H1 (cell line): Measurements from ENCODE around the gene PRR23E. TPM values are rescaled to one million over a fixed set of nuclear protein-coding genes. Genes with fewer than 3 reads are reported as not detected.

Source experiments
- CTCF ChIA-PET: fragments of 300-600 bp; sonication (Branson Sonifier 250); formaldehyde crosslinking; loops from one replicate; lab custom pipeline; 2021; ENCODE audit not compliant: partially characterized antibody; lab: Charles Lee
- POLR2A ChIA-PET: fragments of 300-600 bp; sonication (Branson Sonifier 250); formaldehyde crosslinking; loops from one replicate; lab custom pipeline; 2021; ENCODE audit warnings: inconsistent platforms; ENCODE audit not compliant: partially characterized antibody; lab: Charles Lee
- DNase-seq, 2 experiments: peaks; one replicate each; pipeline versions ENCODE4 v3.0.0 to v3.0.0-alpha.2; 2010 to 2022; ENCODE audit warnings: low spot score in 2 of 2, low read depth in 1 of 2, mixed read lengths in 1 of 2
- FAIRE-seq: peaks from 2 replicates; lab custom pipeline; 2011; peaks lifted over from hg19 to GRCh38; lab: Jason Lieb, UNC
- H2AFZ ChIP-seq: 2 replicates; pipeline ENCODE4 v1.8.1; 2012; ENCODE audit warnings: low read length, inconsistent platforms
- H2AK5ac ChIP-seq: 2 replicates; pipeline ENCODE4 v1.6.1; 2013; ENCODE audit warnings: low read depth, low read length
- H2BK120ac ChIP-seq: replicated peaks from 2 replicates; pipeline ENCODE3; 2013; ENCODE audit warnings: low read depth, low read length, inconsistent platforms
- H2BK12ac ChIP-seq: 2 replicates; pipeline ENCODE4 v1.6.1; 2013; ENCODE audit warnings: low read depth, low read length
- H2BK15ac ChIP-seq: 2 replicates; pipeline ENCODE4 v1.6.1; 2013; ENCODE audit warnings: low read length
- H2BK20ac ChIP-seq: 2 replicates; pipeline ENCODE4 v1.6.1; 2013; ENCODE audit warnings: low read length
- H2BK5ac ChIP-seq: 2 replicates; pipeline ENCODE4 v1.6.1; 2013; ENCODE audit warnings: low read depth, low read length
- H3K14ac ChIP-seq: 2 replicates; pipeline ENCODE4 v1.6.1; 2013; ENCODE audit warnings: inconsistent platforms; ENCODE audit not compliant: insufficient read length
- H3K18ac ChIP-seq: 2 replicates; pipeline ENCODE4 v1.6.1; 2013; ENCODE audit warnings: low read length; ENCODE audit errors: extremely low read depth
- H3K23ac ChIP-seq: 2 replicates; pipeline ENCODE4 v1.6.1; 2013; ENCODE audit warnings: inconsistent platforms; ENCODE audit not compliant: insufficient read length
- H3K23me2 ChIP-seq: 2 replicates; pipeline ENCODE4 v1.6.1; 2013; ENCODE audit warnings: low read depth, low read length
- H3K27ac ChIP-seq: 2 replicates; pipeline ENCODE4 v1.6.1; 2011; ENCODE audit warnings: low read depth, low read length, inconsistent platforms
- H3K27me3 ChIP-seq, 4 experiments: replicated peaks in 1 of 4; 1 replicate in 1 of 4; 2 replicates in 3 of 4; pipeline versions ENCODE4 v1.6.1 to v1.8.1; 2011 to 2013; ENCODE audit warnings: low read length in 3 of 4, mild to moderate bottlenecking in 3 of 4, inconsistent platforms in 2 of 4, mixed read lengths in 2 of 4, moderate library complexity in 1 of 4; ENCODE audit not compliant: control insufficient read depth in 3 of 4, insufficient read depth in 3 of 4; ENCODE audit errors: extremely low read depth in 1 of 4
- H3K36me3 ChIP-seq, 4 experiments: 2 replicates each; pipeline versions ENCODE4 v1.6.1 to v1.8.1; 2011 to 2013; ENCODE audit warnings: mild to moderate bottlenecking in 4 of 4, low read length in 3 of 4, moderate library complexity in 2 of 4, control low read depth in 1 of 4, inconsistent platforms in 1 of 4; ENCODE audit not compliant: insufficient read depth in 4 of 4, control insufficient read depth in 2 of 4
- H3K4ac ChIP-seq: replicated peaks from 2 replicates; pipeline ENCODE3; 2013; ENCODE audit warnings: low read length, low read depth, mixed read lengths, inconsistent platforms; ENCODE audit not compliant: insufficient read length
- H3K4me1 ChIP-seq, 4 experiments: replicated peaks in 1 of 4; 1 replicate in 1 of 4; 2 replicates in 3 of 4; pipeline versions ENCODE4 v1.6.1 to v1.8.1; 2011 to 2013; ENCODE audit warnings: low read length in 3 of 4, inconsistent platforms in 2 of 4, mixed read lengths in 1 of 4; ENCODE audit not compliant: insufficient read depth in 4 of 4, control insufficient read depth in 3 of 4
- H3K4me2 ChIP-seq, 2 experiments: 2 replicates each; pipeline versions ENCODE4 v1.6.1 to v1.8.1; 2011 to 2013; ENCODE audit warnings: low read depth in 2 of 2, low read length in 2 of 2, control low read depth in 1 of 2, inconsistent platforms in 1 of 2, mild to moderate bottlenecking in 1 of 2; ENCODE audit not compliant: insufficient read depth in 1 of 2
- H3K4me3 ChIP-seq, 4 experiments: fragments of 200-600, 300-600 bp in 1 of 4; sonication (generic), shearing (Covaris generic), sonication (Bioruptor Twin) in 1 of 4; 2 replicates each; pipeline versions ENCODE4 v1.5.1 to v1.8.1; 2011 to 2016; ENCODE audit warnings: low read length in 4 of 4, low read depth in 3 of 4, control low read depth in 2 of 4, inconsistent platforms in 2 of 4, mild to moderate bottlenecking in 2 of 4, mixed read lengths in 1 of 4, moderate library complexity in 1 of 4; ENCODE audit not compliant: insufficient read depth in 2 of 4; ENCODE audit errors: extremely low read depth in 1 of 4
- H3K56ac ChIP-seq: replicated peaks from 2 replicates; pipeline ENCODE3; 2013; ENCODE audit warnings: low read depth, mild to moderate bottlenecking, mixed read lengths, low read length, inconsistent platforms; ENCODE audit not compliant: insufficient read length
- H3K79me1 ChIP-seq: 2 replicates; pipeline ENCODE4 v1.6.1; 2013; ENCODE audit warnings: low read depth, low read length, control low read depth
- H3K79me2 ChIP-seq, 2 experiments: 2 replicates each; pipeline versions ENCODE4 v1.6.1 to v1.8.1; 2012 to 2013; ENCODE audit warnings: low read length in 2 of 2, mild to moderate bottlenecking in 2 of 2, inconsistent platforms in 1 of 2; ENCODE audit not compliant: insufficient read depth in 2 of 2, control insufficient read depth in 1 of 2
- H3K9ac ChIP-seq, 4 experiments: replicated peaks in 1 of 4; 1 replicate in 1 of 4; 2 replicates in 3 of 4; pipeline versions ENCODE4 v1.6.1 to v1.8.1; 2011 to 2013; ENCODE audit warnings: low read depth in 3 of 4, low read length in 3 of 4, control low read depth in 2 of 4, mild to moderate bottlenecking in 2 of 4, moderate library complexity in 2 of 4, inconsistent platforms in 1 of 4; ENCODE audit errors: extremely low read depth in 1 of 4
- H3K9me3 ChIP-seq, 2 experiments: 2 replicates each; pipeline versions ENCODE4 v1.6.1 to v1.8.1; 2012 to 2013; ENCODE audit warnings: mild to moderate bottlenecking in 2 of 2, moderate library complexity in 2 of 2, control low read depth in 1 of 2, inconsistent platforms in 1 of 2, low read depth in 1 of 2, low read length in 1 of 2, mixed read lengths in 1 of 2; ENCODE audit not compliant: insufficient read depth in 2 of 2
- H4K20me1 ChIP-seq, 2 experiments: replicated peaks in 1 of 2; 2 replicates each; pipeline versions ENCODE3 to v1.8.1; 2011 to 2013; ENCODE audit warnings: inconsistent platforms in 2 of 2, low read length in 2 of 2, mild to moderate bottlenecking in 1 of 2; ENCODE audit not compliant: insufficient read depth in 2 of 2, control insufficient read depth in 1 of 2
- H4K5ac ChIP-seq: 2 replicates; pipeline ENCODE4 v1.6.1; 2013; ENCODE audit warnings: low read length, low read depth, mixed read lengths, inconsistent platforms; ENCODE audit not compliant: insufficient read length
- H4K8ac ChIP-seq: 2 replicates; pipeline ENCODE4 v1.8.0; 2013; ENCODE audit warnings: mild to moderate bottlenecking, moderate library complexity, low read length, inconsistent platforms; ENCODE audit not compliant: insufficient read depth; ENCODE audit errors: extremely low read depth
- H4K91ac ChIP-seq: replicated peaks from 2 replicates; pipeline ENCODE3; 2013; ENCODE audit warnings: low read length, mixed read lengths, inconsistent platforms; ENCODE audit not compliant: insufficient read length
- ATF2 ChIP-seq: IDR thresholded peaks from 2 replicates; pipeline ENCODE4 v1.6.1; 2012; ENCODE audit warnings: low read length, inconsistent platforms
- RAD21 ChIP-seq, 2 experiments: IDR thresholded peaks in 1 of 2; conservative IDR thresholded peaks in 1 of 2; 2 replicates each; pipeline ENCODE4 v1.6.1; 2011; ENCODE audit warnings: low read depth in 2 of 2, low read length in 2 of 2, improper control_type of control experiment in 1 of 2, inconsistent platforms in 1 of 2, mild to moderate bottlenecking in 1 of 2, moderate library complexity in 1 of 2
- WGBS, 2 experiments: shearing (Covaris generic) in 1 of 2; methylation state at CpG; one replicate each; pipeline versions ENCODE4 v1.1.6 to v1.1.7; 2013 to 2015; ENCODE audit warnings: low lambda C conversion rate in 2 of 2, mixed read lengths in 2 of 2, inconsistent platforms in 1 of 2, low coverage in 1 of 2, missing lambda C conversion rate in 1 of 2; ENCODE audit not compliant: insufficient replicate concordance in 2 of 2, insufficient coverage in 1 of 2, insufficient read length in 1 of 2; ENCODE audit errors: extremely low coverage in 1 of 2, missing lambda C conversion rate in 1 of 2; 5-methylcytosine and 5-hydroxymethylcytosine counted together
- polyA plus RNA-seq, 7 experiments: library from polyadenylated mRNA; depleted of rRNA in 3 of 7; stranded (reverse) in 5 of 7; unstranded in 2 of 7; fragments of >200 nt in 5 of 7; fragments of 200-250 nt in 2 of 7; gene quantifications; 1 replicate in 5 of 7; 2 replicates in 1 of 7; 4 replicates in 1 of 7; pipeline versions ENCODE4 v1.2.1 to v1.2.3, GENCODE V29; 2011 to 2013; ENCODE audit warnings: missing spikeins in 2 of 7, mixed read lengths in 2 of 7
- total RNA-seq: library from RNA; stranded (reverse); fragmentation: NEBNext Ultra II Directional; extraction: Animal tissue kit (Norgen Biotek cat#: 25700); gene quantifications from 2 replicates; pipeline ENCODE4 v1.2.1, GENCODE V29; 2021

The PRR23E gene
- total and polyA plus RNA-seq, 2 of the 8 experiments (the other 6 are each of a cell fraction or from before 2014, with no cell fraction given): not detected

- CTCF ChIA-PET: interaction anchor here (0.6 to 2.0 kb wide), 4 partner anchors 18 to 1340 kb away, joined by 3 to 4 read pairs (median 4); no protein-coding TSS in a partner anchor
- no peak for TF ChIP-seq ATF2
- TF ChIP-seq RAD21 (IDR thresholded peaks at IDR 0.05 in 1 of 2, conservative IDR thresholded peaks at IDR 0.05 in 1 of 2; ENCODE audit: low read depth in 2 of 2, low read length in 2 of 2): no peak
- Histone ChIP-seq H2AFZ (no peak overlapping the region), H2BK15ac (no peak overlapping the region), H3K4me1 (peaks cover 0 to 5% (median 3%) of the 10 kb centered on the region in 4 experiments; a peak in 5 of 7 replicates), H3K23me2 (no peaks in the 10 kb centered on the region), H4K5ac (no peak overlapping the region), H3K4me2 (no peak overlapping the region), H2BK5ac (no peak overlapping the region), H2AK5ac (no peak overlapping the region), H4K91ac (no peak overlapping the region), H3K9me3 (no peaks in the 10 kb centered on the region), H3K18ac (no peak overlapping the region), H3K27me3 (no peaks in the 10 kb centered on the region), H2BK20ac (no peak overlapping the region), H4K8ac (no peak overlapping the region), H3K14ac (no peak overlapping the region), H2BK12ac (no peak overlapping the region), H3K9ac (no peak overlapping the region), H3K79me2 (no peaks in the 10 kb centered on the region), H3K4me3 (no peak overlapping the region), H3K36me3 (no peaks in the 10 kb centered on the region), H3K4ac (no peak overlapping the region), H4K20me1 (peaks cover 0 to 1% of the 10 kb centered on the region in 2 experiments), H3K23ac (no peak overlapping the region), H3K79me1 (no peaks in the 10 kb centered on the region), H3K56ac (no peak overlapping the region), H2BK120ac (no peak overlapping the region), H3K27ac (no peak overlapping the region)
- FAIRE-seq (no peak), DNase-seq (no peak)
- POLR2A ChIA-PET: no interaction called here
- 93% methylated on average over 13 of the region's 14 CpGs; no CpG with 5 or more reads in 1 of the 2 experiments for WGBS, 2 experiments
Observed at GRCh38 chr3:127211118-127212060, 18.5 kb downstream of the PRR23E start.
